ENCODE data around the gene DOK1. TPM values are rescaled to one million over a fixed set of nuclear protein-coding genes. Genes with fewer than 3 reads are reported as not detected.
A peak's percentile ranks its signal among the peaks of the same experiment; 100 is the strongest.

Gene DOK1
- total and polyA plus RNA-seq, 10 donors, result 19.9 to 59.1 (median 39.7) TPM

DNA sequence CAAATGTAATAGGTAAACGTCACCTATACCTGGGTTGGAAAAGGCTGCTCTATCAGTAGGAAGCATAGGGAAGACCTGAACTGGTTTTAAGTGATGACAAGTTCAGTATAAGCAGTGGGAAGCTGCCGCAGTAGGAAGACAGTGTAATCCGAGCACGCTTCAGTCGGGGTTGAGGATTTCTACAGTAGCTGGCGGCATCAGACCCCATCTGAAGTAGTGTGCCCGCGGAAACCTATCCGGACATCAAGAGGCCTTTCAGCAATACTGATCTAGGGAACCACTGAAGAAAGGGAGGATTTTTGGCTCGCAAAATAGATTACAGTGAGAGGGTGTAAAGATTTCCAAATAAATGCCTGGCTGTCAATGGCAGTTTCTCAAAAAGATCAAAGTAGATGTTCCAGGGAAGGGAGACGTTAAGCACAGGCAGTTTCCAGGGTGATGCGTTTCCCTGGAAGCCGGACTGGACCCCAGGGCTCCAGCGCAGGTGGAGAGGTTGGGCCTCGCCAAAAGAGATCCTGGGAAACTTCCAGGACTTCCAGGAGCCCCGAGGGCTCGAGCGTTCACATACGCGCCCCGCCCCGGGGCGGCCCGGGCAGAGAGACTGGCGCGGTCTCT lies 6.1 kb upstream of the DOK1 start:
- H3K27me3 ChIP-seq (replicated peaks in 1 of 7), result peaks cover 0 to 29% (median 12%) of the 10 kb centered on the region in 7 donors
- 26 to 38% (median 27%) methylated on average over 16 to 26 of the region's 26 CpGs for WGBS, 5 donors
- H3K9me3 ChIP-seq, result no peaks in the 10 kb centered on the region
- H3K4me1 ChIP-seq, result peaks cover 7 to 44% (median 28%) of the 10 kb centered on the region in 6 donors
- DNase-seq, result no peak
- intact Hi-C loops (cut with DNase I; ENCODE audit: low total_unique reads), result no loop called here
- H3K27ac ChIP-seq, result peak overlapping the region in 7 of 8 donors; percentile 28 to 79 (median 60)
- no peaks in the 10 kb centered on the region for H3K36me3 ChIP-seq
- TF ChIP-seq POLR2AphosphoS5 (IDR thresholded peaks at IDR 0.05), result no peak
- TF ChIP-seq POLR2A (IDR thresholded peaks at IDR 0.05), result no peak
- TF ChIP-seq, protein P1, sequence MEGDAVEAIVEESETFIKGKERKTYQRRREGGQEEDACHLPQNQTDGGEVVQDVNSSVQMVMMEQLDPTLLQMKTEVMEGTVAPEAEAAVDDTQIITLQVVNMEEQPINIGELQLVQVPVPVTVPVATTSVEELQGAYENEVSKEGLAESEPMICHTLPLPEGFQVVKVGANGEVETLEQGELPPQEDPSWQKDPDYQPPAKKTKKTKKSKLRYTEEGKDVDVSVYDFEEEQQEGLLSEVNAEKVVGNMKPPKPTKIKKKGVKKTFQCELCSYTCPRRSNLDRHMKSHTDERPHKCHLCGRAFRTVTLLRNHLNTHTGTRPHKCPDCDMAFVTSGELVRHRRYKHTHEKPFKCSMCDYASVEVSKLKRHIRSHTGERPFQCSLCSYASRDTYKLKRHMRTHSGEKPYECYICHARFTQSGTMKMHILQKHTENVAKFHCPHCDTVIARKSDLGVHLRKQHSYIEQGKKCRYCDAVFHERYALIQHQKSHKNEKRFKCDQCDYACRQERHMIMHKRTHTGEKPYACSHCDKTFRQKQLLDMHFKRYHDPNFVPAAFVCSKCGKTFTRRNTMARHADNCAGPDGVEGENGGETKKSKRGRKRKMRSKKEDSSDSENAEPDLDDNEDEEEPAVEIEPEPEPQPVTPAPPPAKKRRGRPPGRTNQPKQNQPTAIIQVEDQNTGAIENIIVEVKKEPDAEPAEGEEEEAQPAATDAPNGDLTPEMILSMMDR (IDR thresholded peaks at IDR 0.05 in 8 of 11, conservative IDR thresholded peaks at IDR 0.05 in 3 of 11), result no peak
- H3K4me3 ChIP-seq, result peak overlapping the region; percentile 35 to 76 (median 53)

DNA sequence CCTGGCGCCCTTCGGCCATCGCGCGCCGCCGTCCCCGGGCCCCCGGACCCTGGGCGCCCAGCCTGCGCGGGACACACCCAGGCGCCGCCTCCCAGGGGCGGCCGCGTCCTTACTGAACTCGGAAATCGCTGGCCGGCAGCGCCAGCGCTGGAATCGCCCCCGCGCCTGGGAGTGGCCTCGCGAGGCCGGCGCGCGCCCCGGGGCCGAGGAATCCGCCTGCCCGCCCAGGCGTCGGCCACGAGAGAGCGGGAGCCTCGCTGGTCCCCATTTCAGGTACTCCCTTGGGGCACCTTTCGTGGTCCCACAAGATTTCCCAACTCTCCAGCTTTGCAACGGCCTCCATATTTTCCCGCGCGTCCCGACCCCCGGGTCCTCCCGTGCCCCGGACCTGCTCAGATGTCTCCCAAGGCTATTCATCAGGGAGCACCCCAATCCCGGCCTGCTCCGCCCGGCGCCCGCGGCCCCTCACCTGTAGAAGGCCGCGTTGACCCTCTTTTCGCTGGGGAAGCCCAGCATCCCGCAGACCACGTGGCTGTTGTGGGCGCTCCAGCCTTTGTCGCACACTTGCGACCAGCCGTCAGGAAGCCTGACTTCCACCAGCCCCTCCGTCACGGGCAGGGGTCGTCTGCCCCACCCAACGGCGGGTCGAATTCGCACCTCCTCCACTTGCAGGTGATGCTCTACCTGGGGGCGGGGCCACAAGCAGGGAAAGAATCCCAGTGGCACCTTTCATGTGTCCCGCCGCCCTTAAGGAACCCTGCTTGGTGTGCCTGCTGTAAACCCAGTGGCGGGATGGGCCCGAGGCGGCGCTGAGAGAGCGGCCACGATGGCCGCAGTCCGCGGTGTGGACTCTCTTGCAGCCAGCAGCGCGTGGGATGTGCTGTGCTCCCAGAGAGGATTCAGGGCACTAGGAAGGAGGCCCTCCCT lies 5.4 kb upstream of the DOK1 start:
- H3K4me1 ChIP-seq, result peaks cover 7 to 51% (median 36%) of the 10 kb centered on the region in 6 donors
- peak overlapping the region; percentile 35 to 76 (median 53) for H3K4me3 ChIP-seq
- DNase-seq, result peak; percentile 84
- no peaks in the 10 kb centered on the region for H3K36me3 ChIP-seq
- H3K9me3 ChIP-seq, result no peaks in the 10 kb centered on the region
- TF ChIP-seq, protein P1 (IDR thresholded peaks at IDR 0.05 in 8 of 11, conservative IDR thresholded peaks at IDR 0.05 in 3 of 11), result no peak
- TF ChIP-seq POLR2A (IDR thresholded peaks at IDR 0.05) (no peak), POLR2AphosphoS5 (IDR thresholded peaks at IDR 0.05) (peak in 2 of 3 donors; percentile 53 to 68)
- H3K27ac ChIP-seq, result peak overlapping the region in 7 of 8 donors; percentile 28 to 79 (median 60)
- 3 to 5% (median 4%) methylated on average over 52 to 85 of the region's 85 CpGs for WGBS, 5 donors
- intact Hi-C loops (cut with DNase I; ENCODE audit: low total_unique reads), result no loop called here
- peaks cover 0 to 29% (median 12%) of the 10 kb centered on the region in 7 donors for H3K27me3 ChIP-seq (replicated peaks in 1 of 7)

DNA sequence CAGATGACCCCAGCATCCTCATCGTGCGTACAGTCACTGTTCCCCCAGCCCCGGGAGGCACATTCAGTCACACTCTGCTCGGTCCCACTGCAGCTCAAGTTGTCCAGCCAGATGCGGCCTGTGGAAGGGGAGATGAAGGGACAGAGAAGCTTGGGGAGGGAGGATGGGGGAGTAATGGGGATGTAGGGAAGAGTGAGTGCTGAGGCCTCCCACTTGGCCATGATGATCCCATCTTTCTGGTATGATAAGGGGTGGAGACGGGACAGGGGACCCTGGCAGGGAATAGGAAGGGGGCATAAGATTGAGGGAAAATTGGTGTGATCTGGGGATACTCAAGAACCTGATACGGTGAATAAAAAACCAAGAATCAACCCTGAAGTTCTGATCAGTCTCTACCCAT lies 4.3 kb upstream of the DOK1 start:
- TF ChIP-seq POLR2AphosphoS5 (IDR thresholded peaks at IDR 0.05) (no peak), POLR2A (IDR thresholded peaks at IDR 0.05) (no peak)
- TF ChIP-seq, protein P1 (IDR thresholded peaks at IDR 0.05 in 8 of 11, conservative IDR thresholded peaks at IDR 0.05 in 3 of 11), result no peak
- Histone ChIP-seq H3K27me3 (replicated peaks in 1 of 7) (peaks cover 0 to 29% (median 12%) of the 10 kb centered on the region in 7 donors), H3K4me3 (no peak overlapping the region), H3K27ac (no peak overlapping the region), H3K36me3 (no peaks in the 10 kb centered on the region), H3K9me3 (no peaks in the 10 kb centered on the region), H3K4me1 (peaks cover 7 to 56% (median 38%) of the 10 kb centered on the region in 6 donors)
- intact Hi-C loops (cut with DNase I; ENCODE audit: low total_unique reads), result no loop called here
- no peak for DNase-seq
- WGBS, 5 donors, result 90 to 96% (median 91%) methylated on average over 7 of the region's 7 CpGs

DNA sequence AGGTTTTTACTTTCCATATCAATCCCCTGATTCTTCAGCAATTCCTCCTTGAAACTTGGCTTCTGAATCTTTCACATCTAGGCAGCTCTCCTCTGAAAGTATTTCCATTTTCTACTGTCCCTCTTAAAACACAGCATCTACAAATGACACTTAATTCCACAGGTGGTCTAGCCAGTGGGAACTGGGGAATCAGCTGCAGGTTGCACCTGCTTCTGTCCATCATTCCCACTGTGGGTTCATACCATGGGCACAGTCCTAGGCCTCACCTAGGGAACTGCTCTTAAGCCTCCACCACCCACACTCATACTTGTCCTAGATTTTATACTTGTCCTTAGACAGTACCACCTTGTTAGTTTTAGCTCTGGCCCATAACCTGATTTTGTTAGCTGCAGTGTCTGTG lies 3.0 kb upstream of the DOK1 start:
- no peaks in the 10 kb centered on the region for H3K9me3 ChIP-seq
- peaks cover 0 to 29% (median 12%) of the 10 kb centered on the region in 7 donors for H3K27me3 ChIP-seq (replicated peaks in 1 of 7)
- peaks cover 14 to 69% (median 51%) of the 10 kb centered on the region in 6 donors for H3K4me1 ChIP-seq
- H3K4me3 ChIP-seq, result no peak overlapping the region
- H3K36me3 ChIP-seq, result peaks cover 0 to 9% (median 4%) of the 10 kb centered on the region in 6 donors
- no peak overlapping the region for H3K27ac ChIP-seq
- no peak for DNase-seq
- TF ChIP-seq POLR2AphosphoS5 (IDR thresholded peaks at IDR 0.05), result no peak
- TF ChIP-seq, protein P1 (IDR thresholded peaks at IDR 0.05 in 8 of 11, conservative IDR thresholded peaks at IDR 0.05 in 3 of 11), result no peak
- TF ChIP-seq POLR2A (IDR thresholded peaks at IDR 0.05), result no peak
- intact Hi-C loops (cut with DNase I; ENCODE audit: low total_unique reads), result no loop called here
